HG02973 (cell line): ENCODE data around the gene DENND4B.
A peak's percentile ranks its signal among the peaks of the same experiment; 100 is the strongest.
"Not testable (repeated sequence)": the region's sequence is repeated elsewhere in the genome, so short reads cannot be mapped to it uniquely, and the experiment has no call there.

Experiments
- ATAC-seq: cut with Tn5 transposase; IDR thresholded peaks from one replicate; pipeline ENCODE4 v1.9.1; 2021; ENCODE audit warnings: moderate library complexity; ENCODE audit not compliant: unreplicated experiment

The DENND4B gene, protein sequence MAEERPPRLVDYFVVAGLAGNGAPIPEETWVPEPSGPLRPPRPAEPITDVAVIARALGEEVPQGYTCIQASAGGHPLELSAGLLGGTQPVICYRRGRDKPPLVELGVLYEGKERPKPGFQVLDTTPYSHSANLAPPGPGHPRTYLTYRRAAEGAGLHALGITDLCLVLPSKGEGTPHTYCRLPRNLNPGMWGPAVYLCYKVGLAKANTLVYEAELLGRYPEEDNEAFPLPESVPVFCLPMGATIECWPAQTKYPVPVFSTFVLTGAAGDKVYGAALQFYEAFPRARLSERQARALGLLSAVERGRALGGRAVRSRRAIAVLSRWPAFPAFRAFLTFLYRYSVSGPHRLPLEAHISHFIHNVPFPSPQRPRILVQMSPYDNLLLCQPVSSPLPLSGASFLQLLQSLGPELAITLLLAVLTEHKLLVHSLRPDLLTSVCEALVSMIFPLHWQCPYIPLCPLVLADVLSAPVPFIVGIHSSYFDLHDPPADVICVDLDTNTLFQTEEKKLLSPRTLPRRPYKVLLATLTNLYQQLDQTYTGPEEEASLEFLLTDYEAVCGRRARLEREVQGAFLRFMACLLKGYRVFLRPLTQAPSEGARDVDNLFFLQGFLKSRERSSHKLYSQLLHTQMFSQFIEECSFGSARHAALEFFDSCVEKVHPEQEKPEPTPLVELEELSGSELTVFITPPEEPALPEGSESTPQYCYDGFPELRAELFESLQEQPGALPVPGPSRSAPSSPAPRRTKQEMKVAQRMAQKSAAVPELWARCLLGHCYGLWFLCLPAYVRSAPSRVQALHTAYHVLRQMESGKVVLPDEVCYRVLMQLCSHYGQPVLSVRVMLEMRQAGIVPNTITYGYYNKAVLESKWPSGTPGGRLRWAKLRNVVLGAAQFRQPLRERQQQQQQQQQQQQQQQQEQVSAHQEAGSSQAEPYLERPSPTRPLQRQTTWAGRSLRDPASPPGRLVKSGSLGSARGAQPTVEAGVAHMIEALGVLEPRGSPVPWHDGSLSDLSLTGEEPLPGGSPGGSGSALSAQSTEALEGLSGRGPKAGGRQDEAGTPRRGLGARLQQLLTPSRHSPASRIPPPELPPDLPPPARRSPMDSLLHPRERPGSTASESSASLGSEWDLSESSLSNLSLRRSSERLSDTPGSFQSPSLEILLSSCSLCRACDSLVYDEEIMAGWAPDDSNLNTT (N-terminal part only)

DNA sequence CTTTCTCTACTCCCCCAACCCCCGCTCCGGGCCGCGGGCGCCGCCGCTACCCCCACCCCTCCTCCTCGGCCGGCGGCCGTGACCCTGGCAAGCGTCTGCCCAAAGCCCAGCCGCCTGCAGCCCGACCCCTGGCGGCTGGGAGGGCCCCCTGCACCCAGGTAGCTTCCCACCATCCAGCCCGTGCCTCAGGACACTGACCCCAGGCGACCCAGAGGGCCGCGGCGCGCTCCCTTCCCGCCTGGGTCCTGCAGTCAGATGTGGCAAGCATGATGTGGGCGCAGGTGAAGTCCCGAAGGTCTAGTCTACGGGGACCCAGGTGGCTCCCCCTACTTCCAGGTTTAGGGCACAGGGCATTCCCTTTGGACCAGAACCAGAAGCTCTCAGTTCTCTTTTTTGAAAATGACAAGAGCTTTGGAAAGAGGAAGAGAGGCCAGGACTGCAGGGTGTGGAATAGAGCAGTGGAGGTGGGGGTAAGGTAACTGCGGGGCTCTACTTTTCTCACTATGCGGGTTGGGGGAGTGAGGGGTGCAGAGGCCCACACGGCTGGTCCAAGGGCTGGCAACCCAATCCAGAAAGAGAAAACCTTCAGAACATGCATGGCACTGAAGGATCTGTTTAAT lies at the start of gene DENND4B:
Gene DENND4B, minus strand, starts transcription at position 97 of the 620 bp plus-strand sequence. CDS start 2,344 bp downstream, outside the sequence.
- peak; percentile 51 for ATAC-seq

DNA sequence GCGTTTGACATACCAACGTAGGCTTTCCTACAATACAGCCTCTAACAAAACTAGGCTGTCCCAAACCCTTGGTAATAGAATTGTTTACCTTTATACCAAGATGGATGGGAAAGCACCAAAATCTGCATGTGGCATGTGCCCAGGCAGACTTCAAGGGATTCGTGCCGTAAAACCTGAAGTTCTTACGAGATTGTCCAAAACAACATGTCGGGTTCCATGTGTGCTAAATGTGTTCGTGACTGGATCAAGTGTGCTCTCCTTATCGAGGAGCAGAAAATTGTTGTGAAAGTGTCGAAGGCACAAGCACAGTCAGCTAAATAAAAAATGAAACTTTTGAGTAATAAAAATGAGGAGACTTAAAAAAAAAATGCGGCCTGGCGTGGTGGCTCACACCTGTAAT lies 49.1 kb upstream of the DENND4B start:
- ATAC-seq = no peak

DNA sequence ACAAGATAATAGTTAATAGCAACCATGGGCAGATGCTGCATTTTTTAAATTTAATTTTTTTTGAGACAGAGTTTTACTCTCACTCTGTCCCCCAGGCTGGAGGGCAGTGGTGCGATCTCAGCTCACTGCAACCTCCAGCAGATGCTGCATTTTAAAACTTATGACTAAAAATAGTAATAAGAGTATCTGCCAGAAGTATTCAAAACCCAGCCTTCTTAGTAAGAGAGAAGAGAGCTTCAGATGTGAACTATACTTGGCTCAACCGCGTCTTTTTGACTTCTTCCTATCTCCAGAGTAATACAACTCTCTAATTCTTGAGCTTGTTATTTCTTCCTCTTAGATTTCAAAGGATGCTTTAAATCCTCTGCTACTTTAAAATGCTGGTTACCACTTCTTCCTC lies 48.7 kb upstream of the DENND4B start:
- ATAC-seq = no peak

DNA sequence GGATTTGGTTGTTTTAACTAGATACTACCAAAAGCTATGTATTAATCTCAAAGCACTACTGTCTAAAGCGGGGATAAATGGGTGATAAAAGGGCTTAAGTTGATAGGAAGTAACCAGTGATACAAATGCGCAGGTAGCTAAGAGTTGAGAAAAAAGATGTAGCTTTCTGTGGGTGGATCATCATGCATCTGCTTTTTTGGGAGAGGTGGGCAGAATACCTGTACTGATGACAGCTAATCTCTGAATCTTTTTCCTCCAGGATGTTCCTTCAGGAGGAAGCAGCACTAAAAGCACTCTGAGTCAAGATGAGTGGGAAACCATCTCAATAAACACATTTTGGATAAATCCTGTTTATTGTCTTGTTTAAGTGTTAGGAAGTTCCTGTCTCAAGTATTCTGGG lies 45.3 kb upstream of the DENND4B start:
- no peak for ATAC-seq

DNA sequence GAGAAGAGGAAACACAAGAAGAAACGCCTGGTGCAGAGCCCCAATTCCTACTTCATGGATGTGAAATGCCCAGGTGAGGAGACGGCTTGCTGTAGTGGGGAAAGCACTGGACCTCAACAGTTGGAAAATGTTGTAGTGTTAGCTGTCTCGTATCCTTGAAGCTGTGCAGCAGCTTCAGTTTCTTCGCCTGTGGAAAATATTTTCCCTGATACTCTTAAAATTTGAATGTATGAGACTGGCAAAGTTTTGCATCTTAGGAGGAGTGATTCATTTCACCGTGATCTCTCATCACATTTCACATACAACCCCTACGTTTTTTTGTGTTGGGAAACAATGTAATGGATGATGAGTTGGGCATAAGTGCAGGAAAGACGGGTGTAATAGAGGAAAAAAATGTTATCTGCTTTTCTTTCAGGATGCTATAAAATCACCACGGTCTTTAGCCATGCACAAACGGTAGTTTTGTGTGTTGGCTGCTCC lies 44.7 kb upstream of the DENND4B start:
- no peak for ATAC-seq

DNA sequence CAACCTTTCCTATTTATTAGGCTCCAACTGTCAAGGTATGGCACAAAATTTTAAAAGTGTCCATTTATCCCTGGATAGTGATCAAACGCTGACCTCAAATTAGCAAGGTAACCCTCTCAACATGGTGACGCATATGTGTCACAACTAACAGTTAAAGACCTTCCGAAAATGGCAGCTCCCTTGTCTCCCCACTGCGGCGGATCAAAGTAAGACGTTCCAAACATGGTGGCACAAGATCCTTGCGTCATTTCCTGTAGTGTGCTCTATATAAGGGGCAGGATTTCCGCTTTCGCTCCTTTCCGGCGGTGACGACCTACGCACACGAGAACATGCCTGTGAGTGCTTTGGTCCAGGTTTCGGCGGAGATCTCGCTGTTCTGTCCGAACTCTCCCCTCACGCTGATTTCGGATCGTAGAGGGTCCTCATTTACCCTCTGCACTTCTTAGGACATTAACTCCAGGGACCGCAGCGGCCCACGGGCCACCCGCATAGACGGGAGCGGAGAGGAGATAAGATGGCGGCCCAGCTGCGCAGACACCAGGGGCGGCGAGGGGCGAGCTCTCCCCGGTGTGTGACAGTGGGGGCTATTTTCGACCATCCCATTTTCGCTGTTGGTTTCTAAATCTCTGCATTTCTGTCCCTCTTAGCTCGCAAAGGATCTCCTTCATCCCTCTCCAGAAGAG lies 44.1 kb upstream of the DENND4B start, which contains the start of gene RPS27:
Gene RPS27, plus strand, starts transcription at position 295 of the 683 bp plus-strand sequence. Its CDS starts 35 bp downstream, at position 330.
- peak; percentile 62 for ATAC-seq

DNA sequence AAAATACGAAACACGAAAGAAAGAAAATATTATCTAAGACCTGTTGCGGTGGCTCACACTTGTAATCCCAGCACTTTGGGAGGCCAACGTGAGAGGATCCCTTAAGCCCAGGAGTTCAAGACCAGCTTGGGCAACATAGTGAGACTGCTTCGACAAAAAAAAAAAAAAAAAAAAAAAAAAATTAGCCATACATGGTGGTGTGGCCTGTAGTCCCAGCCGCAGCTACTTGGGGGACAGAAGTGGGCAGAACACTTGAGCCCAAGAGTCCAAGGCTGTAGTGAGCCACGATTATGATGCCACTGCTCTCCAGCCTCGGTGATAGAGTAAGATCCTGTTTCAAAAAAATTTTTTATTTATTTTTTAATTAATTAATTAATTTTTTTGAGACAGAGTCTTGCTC lies 41.1 kb upstream of the DENND4B start:
- ATAC-seq = no peak

DNA sequence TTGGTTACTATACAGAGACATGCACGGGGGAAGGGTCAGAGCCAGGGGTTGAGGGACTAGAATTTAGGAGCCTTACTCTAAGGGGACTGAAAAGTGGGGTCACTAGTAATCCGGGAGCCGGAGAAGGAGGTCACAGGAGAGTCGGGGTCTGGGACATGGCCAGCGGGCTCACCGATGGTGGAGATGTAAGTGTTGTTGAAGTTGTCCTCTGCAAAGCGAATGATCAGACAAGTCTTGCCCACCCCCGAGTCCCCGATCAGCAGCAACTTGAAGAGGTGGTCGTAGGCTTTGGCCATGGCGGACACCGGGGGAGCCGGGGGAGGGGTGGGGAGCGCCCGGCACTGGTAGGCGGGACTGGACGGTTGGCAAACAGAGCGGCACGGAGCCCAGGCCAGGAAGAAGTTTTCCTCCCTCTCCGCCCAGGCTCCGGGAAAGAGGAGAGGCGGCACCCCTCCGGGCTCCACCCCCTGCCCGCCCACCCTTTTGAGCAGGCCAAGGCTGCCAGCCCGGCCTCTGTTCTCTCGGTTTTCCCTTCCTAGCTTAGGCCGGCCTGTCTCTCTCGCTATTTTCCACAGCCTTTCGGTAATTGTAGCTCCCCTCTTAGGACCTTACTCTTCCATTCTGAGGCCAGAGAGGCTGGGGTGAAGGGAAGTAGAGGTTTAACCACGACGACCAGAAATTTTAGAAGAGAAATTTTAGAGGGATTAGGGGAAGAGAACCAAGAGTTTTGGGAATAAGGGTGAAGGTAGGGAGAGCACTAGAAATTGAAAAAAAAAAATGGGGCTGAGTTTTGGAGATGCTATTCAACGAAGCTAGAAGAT lies 39.6 kb upstream of the DENND4B start, which contains the start of gene RAB13:
Gene RAB13, minus strand, starts transcription at position 399 of the 821 bp plus-strand sequence. Its CDS starts 103 bp downstream, at position 296.
- ATAC-seq = no peak

DNA sequence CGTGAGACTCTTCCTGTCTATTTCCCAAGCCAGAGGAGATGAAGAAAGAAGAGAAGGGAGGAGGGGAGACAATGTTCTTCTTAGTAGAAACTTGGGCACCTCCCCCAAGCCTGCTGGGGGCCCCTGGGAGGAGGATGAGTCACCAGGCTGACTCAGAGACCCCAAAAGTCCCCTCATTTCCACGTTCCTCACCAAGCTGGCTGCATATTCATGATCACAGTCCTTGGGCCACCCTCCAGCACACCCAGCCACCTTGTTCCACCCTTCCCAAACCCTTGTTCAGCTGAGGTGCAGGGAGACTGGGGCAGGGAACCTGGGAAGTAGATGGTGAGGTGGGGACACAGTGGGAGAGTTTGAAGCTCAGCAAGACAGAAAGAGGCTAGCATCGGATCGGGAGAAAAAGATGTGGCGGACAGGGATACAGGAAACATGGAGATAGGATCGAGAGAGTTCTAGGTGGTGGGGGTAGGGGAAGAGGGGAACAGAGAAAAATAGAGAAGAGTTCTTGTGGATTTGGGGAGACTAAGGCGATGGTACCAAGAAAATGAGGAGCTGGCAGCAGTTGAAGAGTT lies 38.9 kb upstream of the DENND4B start:
- no peak for ATAC-seq

DNA sequence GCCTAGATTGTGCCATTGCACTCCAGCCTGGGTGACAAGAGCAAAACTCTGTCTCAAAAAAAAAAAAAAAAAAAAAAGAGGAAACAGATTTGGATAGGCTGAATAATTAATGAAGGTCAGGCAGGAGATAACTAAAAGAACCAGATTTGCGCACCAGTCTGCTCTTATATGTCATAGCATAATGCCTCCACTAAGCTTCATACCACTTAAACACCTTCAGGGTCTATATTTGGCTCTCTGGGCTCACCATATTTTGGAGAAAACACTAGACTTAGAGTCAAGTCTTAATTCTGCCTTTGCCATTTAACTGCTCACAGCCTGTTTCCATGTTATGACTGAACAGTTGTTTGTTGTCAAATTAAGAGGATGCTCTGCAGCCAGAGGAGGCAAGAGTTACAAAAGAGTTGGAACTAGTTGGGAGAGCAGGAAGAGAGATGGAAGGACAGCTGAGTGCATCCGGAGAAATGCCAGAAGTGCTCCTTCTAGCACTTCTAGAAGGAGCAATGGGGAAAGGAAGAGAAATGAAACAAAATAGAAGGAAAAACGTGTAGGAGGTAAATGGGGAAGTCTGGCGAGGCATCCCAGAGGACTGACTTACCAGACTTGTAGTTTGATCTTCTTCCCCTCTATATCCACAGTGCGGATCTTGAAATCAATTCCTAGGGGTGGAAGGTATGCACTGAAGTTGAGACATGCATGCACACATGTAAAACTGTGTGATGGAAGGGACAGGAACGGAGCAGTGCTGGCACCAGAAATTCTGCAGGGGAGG lies 37.8 kb upstream of the DENND4B start:
- ATAC-seq = no peak

DNA sequence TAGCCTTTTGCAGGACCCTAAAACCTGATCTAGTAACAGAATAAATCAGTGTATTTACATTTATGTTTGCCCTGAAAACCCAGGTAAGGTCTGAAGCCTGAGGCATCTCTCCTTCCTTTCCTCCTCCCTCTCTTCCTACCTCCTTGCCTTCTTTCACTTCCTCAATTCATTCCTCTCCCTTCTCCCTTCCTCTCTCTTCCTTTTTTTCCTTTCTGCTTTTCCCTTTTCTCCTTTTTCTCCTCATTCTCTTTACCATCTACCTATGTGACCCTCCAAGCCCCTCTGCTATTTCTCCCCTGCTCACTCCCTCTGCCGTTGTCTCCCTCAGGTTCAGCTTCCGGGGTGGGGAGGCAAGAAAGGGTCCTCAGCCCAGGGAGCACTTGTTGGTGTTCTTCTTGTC lies 35.2 kb upstream of the DENND4B start:
- not testable (repeated sequence) for ATAC-seq

DNA sequence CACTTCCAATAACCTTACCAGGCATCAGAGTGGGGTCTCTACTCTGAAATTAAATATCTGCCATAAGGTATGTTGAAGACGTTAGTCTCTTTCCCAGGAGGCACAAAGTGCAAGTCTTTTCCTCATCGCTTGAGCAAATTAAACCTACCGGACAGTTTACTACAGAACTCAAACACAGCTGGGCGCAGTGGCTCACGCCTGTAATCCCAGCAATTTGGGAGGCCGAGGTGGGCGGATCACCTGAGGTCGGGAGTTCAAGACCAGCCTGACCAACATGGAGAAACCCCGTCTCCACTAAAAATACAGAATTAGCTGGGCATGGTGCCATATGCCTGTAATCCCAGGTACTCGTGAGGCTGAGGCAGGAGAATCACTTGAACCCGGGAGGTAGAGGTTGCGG lies 32.6 kb upstream of the DENND4B start:
- not testable (repeated sequence) for ATAC-seq

DNA sequence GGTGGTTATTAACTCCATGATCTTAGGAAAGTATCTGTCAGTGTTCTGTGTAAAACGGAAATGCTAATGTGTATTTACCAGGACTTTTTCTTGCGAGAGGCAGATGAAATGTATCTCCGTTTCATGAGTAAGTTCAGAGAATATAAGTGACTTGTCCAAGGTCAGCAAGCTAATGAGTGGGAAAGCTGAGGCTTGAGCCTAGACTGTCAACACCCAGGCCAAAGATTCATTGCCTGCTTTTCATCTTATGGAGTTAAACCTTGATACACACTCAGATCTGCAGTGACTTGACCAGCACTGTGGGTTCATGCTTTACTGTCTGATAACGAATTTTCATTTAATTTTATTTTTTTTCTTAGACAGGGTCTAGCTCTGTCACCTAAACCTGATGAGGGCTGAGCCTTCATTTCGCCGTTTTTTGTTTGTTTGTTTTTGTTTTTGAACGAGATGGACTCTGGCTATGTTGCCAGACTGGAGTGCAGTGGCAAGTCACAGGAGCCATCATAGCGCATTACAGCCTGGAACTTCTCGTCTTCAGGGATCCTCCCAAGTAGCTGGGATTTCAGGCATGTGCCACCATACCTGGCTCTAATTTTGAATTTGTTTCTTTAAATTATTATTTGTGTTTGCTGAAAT lies 31.9 kb upstream of the DENND4B start:
- ATAC-seq = no peak

DNA sequence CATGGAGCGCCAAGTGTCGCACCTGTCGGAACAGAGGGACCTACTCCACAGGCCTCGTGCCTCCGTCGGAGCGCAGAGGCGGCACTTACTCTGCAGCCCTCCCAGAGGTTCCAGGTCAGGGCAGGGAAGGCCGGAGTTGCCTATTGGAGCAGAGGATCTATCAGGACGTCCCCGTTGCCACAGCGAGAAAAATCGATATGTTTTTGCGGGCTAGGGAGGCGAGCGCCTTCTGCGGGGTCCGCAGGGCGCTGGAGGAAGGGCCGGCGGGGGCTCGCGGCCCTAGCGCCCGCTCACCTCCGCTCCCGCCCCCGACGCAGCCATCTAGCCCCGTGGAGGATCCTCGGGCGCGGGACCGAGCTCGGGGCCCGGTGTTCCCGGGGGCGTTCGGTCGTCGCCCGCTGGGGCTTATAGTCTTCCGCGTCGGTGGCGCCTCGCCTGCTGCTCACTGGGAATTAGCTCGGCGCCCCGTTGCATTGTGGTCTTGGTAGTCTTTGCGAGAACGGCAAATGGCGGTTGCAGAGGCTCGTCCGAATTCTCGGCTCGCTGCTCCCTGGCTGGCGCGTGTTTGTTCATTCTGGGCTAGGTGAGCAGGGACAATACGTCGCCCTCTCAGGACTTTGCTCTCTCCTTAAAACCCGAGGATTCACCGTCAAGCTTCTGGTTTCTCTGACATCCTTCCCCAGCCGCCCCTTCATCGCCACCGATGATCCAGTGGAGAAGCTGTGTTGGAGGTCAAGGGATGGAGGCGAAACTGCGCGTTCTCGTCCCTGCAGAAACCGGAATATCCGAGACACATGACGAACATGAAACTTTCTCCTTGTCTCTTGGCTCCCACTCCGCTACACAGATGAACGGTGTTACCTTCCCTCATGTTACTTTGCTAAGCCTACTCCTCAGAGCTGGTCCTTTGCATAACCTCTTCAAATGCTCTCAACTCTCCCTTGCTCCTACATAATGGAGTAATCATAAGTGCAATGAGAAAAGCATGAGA lies 31.0 kb upstream of the DENND4B start, which contains the start of gene JTB:
Gene JTB, minus strand, starts transcription at position 425 of the 991 bp plus-strand sequence. Its CDS starts 422 bp downstream, at position 3.
- ATAC-seq = peak; percentile 62

DNA sequence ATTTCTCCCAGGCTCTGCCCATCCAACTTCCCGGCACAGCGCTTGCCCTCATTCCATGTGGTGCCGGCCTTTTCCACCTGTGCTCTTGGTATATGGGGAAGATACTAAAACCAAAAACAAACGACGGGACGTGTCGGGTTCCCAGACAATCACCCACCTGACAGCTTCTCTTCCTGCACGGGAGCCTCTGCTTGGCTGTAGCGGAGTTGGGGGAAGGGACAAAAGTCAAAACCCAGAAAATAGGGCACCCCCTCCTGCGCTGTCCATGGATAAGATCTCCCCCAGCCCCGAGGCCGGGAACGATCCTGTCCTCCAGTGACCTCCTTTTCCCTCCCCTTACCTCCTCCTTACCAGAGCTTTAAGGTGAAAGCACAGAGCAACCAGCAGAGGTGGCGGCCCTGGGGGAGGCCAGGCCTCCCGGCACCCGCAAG lies 30.3 kb upstream of the DENND4B start:
- ATAC-seq = no peak

DNA sequence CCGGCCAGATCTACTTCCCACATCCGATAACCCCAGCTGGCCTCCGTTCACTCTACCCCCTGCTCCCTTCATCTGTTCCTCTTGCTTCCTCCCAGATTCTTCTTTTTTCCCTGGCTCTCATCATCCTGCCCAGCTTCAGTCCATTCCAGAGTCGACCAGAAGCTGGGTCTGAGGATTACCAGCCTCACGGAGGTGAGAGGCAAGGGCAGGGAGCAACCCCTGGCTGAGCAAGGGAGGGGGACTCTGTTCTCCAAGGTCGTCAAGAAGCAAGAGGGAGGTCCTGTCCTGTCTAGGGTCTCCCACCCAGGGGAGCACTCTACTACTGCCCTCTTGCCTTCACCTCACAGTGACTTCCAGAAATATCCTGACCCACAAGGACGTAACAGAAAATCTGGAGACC lies 27.0 kb upstream of the DENND4B start:
- ATAC-seq = no peak
